HL-60 (cell line): ENCODE measurements around the gene KRT78.

ENCODE experiments used
- DNase-seq, 2 experiments: peaks; one replicate each; pipeline ENCODE4 v3.0.0-alpha.2; 2010 to 2020; ENCODE audit warnings: low read depth in 1 of 2, low spot score in 1 of 2
- H3K27ac ChIP-seq: fragments of 250-450 bp; sonication (Bioruptor Pico); replicated peaks from 2 replicates; pipeline ENCODE4 v1.5.1; 2020; ENCODE audit warnings: mild to moderate bottlenecking, moderate library complexity
- H3K27me3 ChIP-seq: fragments of 250-450 bp; sonication (Bioruptor Pico); 2 replicates; pipeline ENCODE4 v1.5.1; 2021; ENCODE audit warnings: mild to moderate bottlenecking, moderate library complexity; ENCODE audit not compliant: insufficient read depth, poor library complexity, severe bottlenecking
- H3K4me3 ChIP-seq: replicated peaks from 2 replicates; pipeline ENCODE4 v1.5.1; 2011; ENCODE audit warnings: mild to moderate bottlenecking, control low read depth, low read length; ENCODE audit not compliant: insufficient read depth
- CTCF ChIP-seq: IDR thresholded peaks from one replicate; pipeline ENCODE4 v1.5.1; 2011; ENCODE audit warnings: low read length, control low read depth, inconsistent platforms; ENCODE audit not compliant: insufficient read depth
- GABPA ChIP-seq: IDR thresholded peaks from 2 replicates; pipeline ENCODE4 v1.6.1; 2012; ENCODE audit warnings: low read depth
- POLR2AphosphoS5 ChIP-seq: IDR thresholded peaks from 2 replicates; pipeline ENCODE4 v1.6.1; 2012; ENCODE audit warnings: low read depth
- SPI1 ChIP-seq: IDR thresholded peaks from 2 replicates; pipeline ENCODE4 v1.6.1; 2012; ENCODE audit warnings: low read depth, mild to moderate bottlenecking, borderline replicate concordance
- TF ChIP-seq, protein P1 (sequence below): IDR thresholded peaks from 2 replicates; pipeline ENCODE4 v1.6.1; 2012; ENCODE audit warnings: low read depth; ENCODE audit not compliant: insufficient replicate concordance

Gene KRT78

DNA sequence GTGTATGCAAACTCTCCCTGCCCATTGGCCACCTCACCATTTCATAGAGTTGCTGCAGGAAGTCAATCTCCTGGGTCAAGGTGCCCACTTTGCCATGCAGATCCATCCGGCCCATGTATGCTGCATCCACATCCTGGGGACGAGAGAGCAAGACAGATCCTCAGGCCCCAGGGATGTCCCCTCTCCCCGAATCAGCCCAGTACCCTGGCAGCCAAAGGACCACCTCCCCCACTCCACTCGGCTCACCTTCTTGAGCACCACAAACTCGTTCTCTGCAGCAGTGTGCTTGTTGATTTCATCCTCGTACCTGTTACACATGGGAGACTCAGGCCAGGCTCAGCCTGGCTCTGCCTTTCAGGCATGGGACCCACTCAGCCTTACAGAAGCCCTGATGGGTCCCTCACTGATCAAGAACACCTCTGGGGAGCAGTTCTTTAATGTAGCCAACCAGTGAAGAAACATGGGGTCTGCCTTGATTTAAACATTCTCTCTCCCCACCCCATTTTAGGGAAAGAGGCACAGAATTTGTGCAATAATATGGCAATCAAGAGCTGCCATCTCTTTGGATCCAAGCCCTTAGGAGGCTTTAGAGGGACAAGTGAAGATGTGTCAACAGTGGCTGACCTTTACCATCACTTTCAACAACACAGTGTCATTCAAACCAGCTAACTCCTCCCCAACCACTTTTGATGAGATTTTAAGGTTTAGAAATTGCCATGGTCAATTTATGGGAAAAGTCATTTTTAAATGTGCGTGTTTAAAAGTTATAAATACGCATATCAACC is 18.6 kb downstream of the KRT78 start:
- Histone ChIP-seq H3K27ac (no peak overlapping the region), H3K27me3 (no peaks in the 10 kb centered on the region), H3K4me3 (no peak overlapping the region)
- TF ChIP-seq, protein P1, sequence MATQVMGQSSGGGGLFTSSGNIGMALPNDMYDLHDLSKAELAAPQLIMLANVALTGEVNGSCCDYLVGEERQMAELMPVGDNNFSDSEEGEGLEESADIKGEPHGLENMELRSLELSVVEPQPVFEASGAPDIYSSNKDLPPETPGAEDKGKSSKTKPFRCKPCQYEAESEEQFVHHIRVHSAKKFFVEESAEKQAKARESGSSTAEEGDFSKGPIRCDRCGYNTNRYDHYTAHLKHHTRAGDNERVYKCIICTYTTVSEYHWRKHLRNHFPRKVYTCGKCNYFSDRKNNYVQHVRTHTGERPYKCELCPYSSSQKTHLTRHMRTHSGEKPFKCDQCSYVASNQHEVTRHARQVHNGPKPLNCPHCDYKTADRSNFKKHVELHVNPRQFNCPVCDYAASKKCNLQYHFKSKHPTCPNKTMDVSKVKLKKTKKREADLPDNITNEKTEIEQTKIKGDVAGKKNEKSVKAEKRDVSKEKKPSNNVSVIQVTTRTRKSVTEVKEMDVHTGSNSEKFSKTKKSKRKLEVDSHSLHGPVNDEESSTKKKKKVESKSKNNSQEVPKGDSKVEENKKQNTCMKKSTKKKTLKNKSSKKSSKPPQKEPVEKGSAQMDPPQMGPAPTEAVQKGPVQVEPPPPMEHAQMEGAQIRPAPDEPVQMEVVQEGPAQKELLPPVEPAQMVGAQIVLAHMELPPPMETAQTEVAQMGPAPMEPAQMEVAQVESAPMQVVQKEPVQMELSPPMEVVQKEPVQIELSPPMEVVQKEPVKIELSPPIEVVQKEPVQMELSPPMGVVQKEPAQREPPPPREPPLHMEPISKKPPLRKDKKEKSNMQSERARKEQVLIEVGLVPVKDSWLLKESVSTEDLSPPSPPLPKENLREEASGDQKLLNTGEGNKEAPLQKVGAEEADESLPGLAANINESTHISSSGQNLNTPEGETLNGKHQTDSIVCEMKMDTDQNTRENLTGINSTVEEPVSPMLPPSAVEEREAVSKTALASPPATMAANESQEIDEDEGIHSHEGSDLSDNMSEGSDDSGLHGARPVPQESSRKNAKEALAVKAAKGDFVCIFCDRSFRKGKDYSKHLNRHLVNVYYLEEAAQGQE: no peak
- TF ChIP-seq GABPA (no peak), SPI1 (no peak), CTCF (no peak), POLR2AphosphoS5 (no peak)
- no peak for DNase-seq

DNA sequence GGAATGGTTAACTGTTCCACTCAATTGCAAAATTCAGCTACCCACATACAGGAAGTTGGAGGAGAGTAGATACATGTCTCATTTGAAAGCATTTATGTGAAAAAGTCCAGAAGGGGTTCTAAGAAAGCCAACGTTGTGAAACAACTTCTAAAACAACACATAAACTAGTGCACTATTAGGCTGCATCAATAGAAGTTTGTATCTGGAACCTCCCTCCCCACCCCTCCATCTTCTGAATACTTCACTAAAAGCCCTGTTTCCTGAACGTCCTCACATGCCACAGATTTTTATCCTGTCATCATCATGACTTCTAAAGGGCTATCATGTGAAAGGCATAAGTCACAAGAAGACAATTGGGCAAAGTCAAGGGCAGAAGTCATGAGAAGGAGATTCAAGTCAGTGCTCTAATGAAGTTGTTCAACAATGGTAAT is 20.2 kb downstream of the KRT78 start:
- no peaks in the 10 kb centered on the region for H3K27me3 ChIP-seq
- no peak overlapping the region for H3K4me3 ChIP-seq
- no peak for DNase-seq
- H3K27ac ChIP-seq: no peak overlapping the region
- TF ChIP-seq, protein P1: no peak
- TF ChIP-seq SPI1 (no peak), POLR2AphosphoS5 (no peak), GABPA (no peak), CTCF (no peak)

DNA sequence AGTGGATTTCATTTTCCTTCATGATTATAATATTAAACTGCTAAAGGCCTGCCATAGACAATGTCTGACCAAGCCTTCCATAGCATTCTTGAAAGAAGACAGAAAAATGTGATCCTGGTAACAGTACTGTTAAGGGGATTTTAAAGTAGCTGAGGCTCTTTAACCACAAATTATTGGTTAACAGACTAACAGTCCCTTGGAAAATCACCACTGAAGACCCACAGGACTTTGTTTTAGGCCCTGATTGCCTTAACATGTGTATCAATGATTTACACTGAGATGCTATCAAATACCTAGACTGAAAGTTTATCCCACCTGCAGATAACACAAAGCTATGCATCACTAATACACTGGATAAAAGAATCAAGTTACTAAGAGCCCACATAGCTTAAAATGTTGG is 20.6 kb downstream of the KRT78 start:
- no peak for DNase-seq
- TF ChIP-seq GABPA: no peak
- TF ChIP-seq POLR2AphosphoS5: no peak
- TF ChIP-seq, protein P1: no peak
- TF ChIP-seq CTCF: no peak
- TF ChIP-seq SPI1: no peak

More for the DNA sequence above, 20.6 kb downstream of the KRT78 start:
- no peaks in the 10 kb centered on the region for H3K27me3 ChIP-seq
- no peak overlapping the region for H3K4me3 ChIP-seq
- H3K27ac ChIP-seq: no peak overlapping the region
